Measurements from ENCODE around the gene MED13.

MED13 gene

DNA sequence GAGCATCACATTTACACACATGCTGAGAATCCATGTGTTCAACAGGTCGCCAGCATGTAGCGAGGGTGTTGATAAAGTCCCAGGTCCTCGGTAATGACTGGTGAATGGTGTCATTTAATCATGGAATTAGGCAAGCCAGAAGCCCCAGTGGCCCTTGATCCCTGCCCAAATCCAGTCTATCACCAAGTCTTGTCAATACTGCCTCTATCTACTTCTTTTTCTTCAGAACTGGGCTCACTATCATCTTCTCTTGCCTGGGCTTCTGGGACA lies 31.3 kb upstream of the MED13 start:
- H3K27ac ChIP-seq (ENCODE audit: insufficient read depth in 1 of 2, low read depth in 1 of 2, low read length in 2 of 2, poor library complexity in 1 of 2, severe bottlenecking in 2 of 2) = no peak overlapping the region
- no peak for DNase-seq
- H3K27me3 ChIP-seq (replicated peaks in 2 of 5; ENCODE audit: control insufficient read depth in 4 of 5, insufficient read depth in 5 of 5, low read length in 4 of 5) = no peaks in the 10 kb centered on the region
- no peaks in the 10 kb centered on the region for H3K9me3 ChIP-seq (ENCODE audit: control extremely low read depth in 1 of 5, control insufficient read depth in 4 of 5, insufficient read depth in 2 of 5, low read depth in 1 of 5, low read length in 4 of 5)
- no peaks in the 10 kb centered on the region for H3K36me3 ChIP-seq (ENCODE audit: control insufficient read depth in 4 of 4, insufficient read depth in 4 of 4, low read length in 3 of 4)
- ChIA-PET POLR2A (no interaction called here), CTCF (interaction anchor here (1.5 kb wide), 1 partner anchor 9 kb away, joined by 3 read pairs; no protein-coding TSS in a partner anchor)
- WGBS (ENCODE audit: insufficient coverage) = 96% methylated on average over 3 of the region's 3 CpGs
- no peak overlapping the region for H3K4me3 ChIP-seq (ENCODE audit: control insufficient read depth in 1 of 7, extremely low read depth in 1 of 7, insufficient read depth in 4 of 7, low read depth in 2 of 7, low read length in 6 of 7)
- H3K4me1 ChIP-seq (ENCODE audit: control extremely low read depth in 1 of 4, control insufficient read depth in 4 of 4, insufficient read depth in 4 of 4, low read length in 3 of 4) = no peaks in the 10 kb centered on the region

DNA sequence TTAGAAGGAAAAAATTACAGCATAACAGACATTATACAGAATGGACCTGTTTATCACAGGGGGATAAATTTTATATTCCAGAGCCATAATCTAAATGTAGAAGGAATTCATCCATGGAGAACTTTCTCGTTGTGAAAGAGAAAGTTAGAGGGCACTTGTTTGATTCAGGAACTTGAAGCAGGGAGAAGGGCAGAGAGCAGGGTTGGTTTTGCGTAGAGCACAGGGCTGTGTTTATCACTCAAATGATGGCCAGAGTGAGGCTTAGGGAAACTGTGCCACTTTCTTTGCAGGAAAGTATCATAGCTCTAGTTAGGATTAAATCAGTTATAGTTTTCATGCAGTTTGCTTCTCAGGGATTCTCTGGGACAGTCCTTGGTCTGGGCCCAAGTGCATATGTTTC lies 29.1 kb upstream of the MED13 start:
- no peaks in the 10 kb centered on the region for H3K9me3 ChIP-seq (ENCODE audit: control extremely low read depth in 1 of 5, control insufficient read depth in 4 of 5, insufficient read depth in 2 of 5, low read depth in 1 of 5, low read length in 4 of 5)
- WGBS (ENCODE audit: insufficient coverage) = 64% methylated on average over 2 of the region's 2 CpGs
- H3K4me3 ChIP-seq (ENCODE audit: control insufficient read depth in 1 of 7, extremely low read depth in 1 of 7, insufficient read depth in 4 of 7, low read depth in 2 of 7, low read length in 6 of 7) = no peak overlapping the region
- no peaks in the 10 kb centered on the region for H3K4me1 ChIP-seq (ENCODE audit: control extremely low read depth in 1 of 4, control insufficient read depth in 4 of 4, insufficient read depth in 4 of 4, low read length in 3 of 4)
- no peak overlapping the region for H3K27ac ChIP-seq (ENCODE audit: insufficient read depth in 1 of 2, low read depth in 1 of 2, low read length in 2 of 2, poor library complexity in 1 of 2, severe bottlenecking in 2 of 2)
- ChIA-PET POLR2A (interaction anchor here (0.8 kb wide), 1 partner anchor 12 kb away, joined by 3 read pairs; no protein-coding TSS in a partner anchor), CTCF (no interaction called here)
- no peak for DNase-seq
- H3K36me3 ChIP-seq (ENCODE audit: control insufficient read depth in 4 of 4, insufficient read depth in 4 of 4, low read length in 3 of 4) = no peaks in the 10 kb centered on the region
- no peaks in the 10 kb centered on the region for H3K27me3 ChIP-seq (replicated peaks in 2 of 5; ENCODE audit: control insufficient read depth in 4 of 5, insufficient read depth in 5 of 5, low read length in 4 of 5)

GRCh38 chr17:62093188-62094155 lies 28.4 kb upstream of the MED13 start:
- ChIA-PET POLR2A (interaction anchor here (0.6 to 0.8 kb wide), 3 partner anchors 12 to 105 kb away, joined by 3 to 5 read pairs (median 3); no protein-coding TSS in a partner anchor), CTCF (no interaction called here)
- H3K36me3 ChIP-seq (ENCODE audit: control insufficient read depth in 4 of 4, insufficient read depth in 4 of 4, low read length in 3 of 4) = no peaks in the 10 kb centered on the region
- H3K4me3 ChIP-seq (ENCODE audit: control insufficient read depth in 1 of 7, extremely low read depth in 1 of 7, insufficient read depth in 4 of 7, low read depth in 2 of 7, low read length in 6 of 7) = no peak overlapping the region
- DNase-seq = no peak
- no peaks in the 10 kb centered on the region for H3K4me1 ChIP-seq (ENCODE audit: control extremely low read depth in 1 of 4, control insufficient read depth in 4 of 4, insufficient read depth in 4 of 4, low read length in 3 of 4)
- H3K27ac ChIP-seq (ENCODE audit: insufficient read depth in 1 of 2, low read depth in 1 of 2, low read length in 2 of 2, poor library complexity in 1 of 2, severe bottlenecking in 2 of 2) = no peak overlapping the region
- no peaks in the 10 kb centered on the region for H3K9me3 ChIP-seq (ENCODE audit: control extremely low read depth in 1 of 5, control insufficient read depth in 4 of 5, insufficient read depth in 2 of 5, low read depth in 1 of 5, low read length in 4 of 5)
- no peaks in the 10 kb centered on the region for H3K27me3 ChIP-seq (replicated peaks in 2 of 5; ENCODE audit: control insufficient read depth in 4 of 5, insufficient read depth in 5 of 5, low read length in 4 of 5)
- WGBS (ENCODE audit: insufficient coverage) = 91% methylated on average over 6 of the region's 7 CpGs

DNA sequence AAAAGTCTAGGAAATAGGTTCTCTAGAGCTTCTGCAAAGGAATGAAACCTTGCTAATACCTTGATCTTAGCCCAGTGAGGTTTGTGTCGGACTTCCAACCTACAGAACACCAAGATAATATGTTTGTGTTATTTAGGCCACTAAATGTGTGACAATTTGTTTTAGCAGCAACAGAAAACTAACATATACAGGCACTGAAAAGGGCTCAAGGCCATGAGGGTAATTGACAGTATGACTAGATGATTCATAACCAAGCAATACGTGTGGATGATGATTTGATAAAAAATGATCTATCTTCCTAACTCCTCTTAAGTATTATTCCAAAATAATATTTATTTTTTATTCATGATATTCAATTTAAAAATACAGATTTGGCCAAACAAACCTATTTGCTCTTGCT lies 27.7 kb upstream of the MED13 start:
- CTCF ChIA-PET = no interaction called here
- Histone ChIP-seq H3K4me3 (ENCODE audit: control insufficient read depth in 1 of 7, extremely low read depth in 1 of 7, insufficient read depth in 4 of 7, low read depth in 2 of 7, low read length in 6 of 7) (no peak overlapping the region), H3K36me3 (ENCODE audit: control insufficient read depth in 4 of 4, insufficient read depth in 4 of 4, low read length in 3 of 4) (no peaks in the 10 kb centered on the region), H3K27me3 (replicated peaks in 2 of 5; ENCODE audit: control insufficient read depth in 4 of 5, insufficient read depth in 5 of 5, low read length in 4 of 5) (no peaks in the 10 kb centered on the region), H3K27ac (ENCODE audit: insufficient read depth in 1 of 2, low read depth in 1 of 2, low read length in 2 of 2, poor library complexity in 1 of 2, severe bottlenecking in 2 of 2) (no peak overlapping the region), H3K4me1 (ENCODE audit: control extremely low read depth in 1 of 4, control insufficient read depth in 4 of 4, insufficient read depth in 4 of 4, low read length in 3 of 4) (no peaks in the 10 kb centered on the region), H3K9me3 (ENCODE audit: control extremely low read depth in 1 of 5, control insufficient read depth in 4 of 5, insufficient read depth in 2 of 5, low read depth in 1 of 5, low read length in 4 of 5) (no peaks in the 10 kb centered on the region)
- POLR2A ChIA-PET = interaction anchor here (0.6 to 0.7 kb wide), 3 partner anchors 13 to 236 kb away, joined by 3 to 5 read pairs (median 3); no protein-coding TSS in a partner anchor
- WGBS (ENCODE audit: insufficient coverage) = no CpG with 5 or more reads among the region's 2 CpGs
- DNase-seq = no peak

DNA sequence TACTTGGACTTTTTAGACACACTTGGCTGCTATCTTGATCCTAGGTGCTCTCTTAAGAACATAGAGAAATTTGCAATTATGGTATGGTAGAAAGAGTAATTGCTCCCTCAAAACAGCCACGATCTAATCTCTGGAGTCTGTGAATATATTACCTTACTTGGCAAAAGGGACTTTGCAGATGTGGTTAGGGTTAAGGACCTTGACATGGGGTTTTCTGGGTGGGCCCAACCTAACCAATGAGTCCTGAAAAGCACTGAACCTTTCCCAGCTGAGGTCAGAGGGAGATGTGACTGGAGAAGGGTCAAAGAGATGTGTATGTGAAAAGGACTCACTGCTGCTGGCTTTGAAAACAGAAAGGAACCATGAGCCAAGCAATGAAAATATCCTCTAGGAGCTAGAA lies 26.7 kb upstream of the MED13 start:
- CTCF ChIA-PET = interaction anchor here (1.2 kb wide), 1 partner anchor 14 kb away, joined by 3 read pairs; no protein-coding TSS in a partner anchor

DNA sequence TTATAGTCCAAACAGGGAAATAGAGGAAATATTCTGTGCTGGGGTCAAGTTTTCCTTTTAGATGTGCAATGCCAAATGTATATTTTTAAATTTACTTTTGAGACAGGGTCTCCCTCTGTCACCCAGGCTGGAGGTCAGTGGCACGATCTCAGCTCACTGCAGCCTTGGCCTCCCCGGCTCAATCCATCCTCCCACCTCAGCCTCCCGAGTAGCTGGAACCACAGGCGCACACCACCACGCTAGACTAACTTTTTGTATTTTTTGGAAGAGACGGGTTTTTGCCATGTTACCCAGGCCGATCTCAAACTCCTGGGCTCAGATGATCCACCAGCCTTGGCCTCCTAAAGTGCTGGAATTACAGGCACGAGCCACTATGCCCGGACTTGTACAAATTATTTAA lies 25.8 kb upstream of the MED13 start:
- no peaks in the 10 kb centered on the region for H3K27me3 ChIP-seq (replicated peaks in 2 of 5; ENCODE audit: control insufficient read depth in 4 of 5, insufficient read depth in 5 of 5, low read length in 4 of 5)
- H3K4me1 ChIP-seq (ENCODE audit: control extremely low read depth in 1 of 4, control insufficient read depth in 4 of 4, insufficient read depth in 4 of 4, low read length in 3 of 4) = no peaks in the 10 kb centered on the region
- no peak for DNase-seq
- no peaks in the 10 kb centered on the region for H3K36me3 ChIP-seq (ENCODE audit: control insufficient read depth in 4 of 4, insufficient read depth in 4 of 4, low read length in 3 of 4)
- ChIA-PET CTCF (no interaction called here), POLR2A (no interaction called here)
- H3K4me3 ChIP-seq (ENCODE audit: control insufficient read depth in 1 of 7, extremely low read depth in 1 of 7, insufficient read depth in 4 of 7, low read depth in 2 of 7, low read length in 6 of 7) = no peak overlapping the region
- no peaks in the 10 kb centered on the region for H3K9me3 ChIP-seq (ENCODE audit: control extremely low read depth in 1 of 5, control insufficient read depth in 4 of 5, insufficient read depth in 2 of 5, low read depth in 1 of 5, low read length in 4 of 5)
- H3K27ac ChIP-seq (ENCODE audit: insufficient read depth in 1 of 2, low read depth in 1 of 2, low read length in 2 of 2, poor library complexity in 1 of 2, severe bottlenecking in 2 of 2) = no peak overlapping the region
- 93% methylated on average over 9 of the region's 9 CpGs for WGBS (ENCODE audit: insufficient coverage)

More for the DNA sequence above, 26.7 kb upstream of the MED13 start:
- Histone ChIP-seq H3K27ac (ENCODE audit: insufficient read depth in 1 of 2, low read depth in 1 of 2, low read length in 2 of 2, poor library complexity in 1 of 2, severe bottlenecking in 2 of 2) (no peak overlapping the region), H3K4me3 (ENCODE audit: control insufficient read depth in 1 of 7, extremely low read depth in 1 of 7, insufficient read depth in 4 of 7, low read depth in 2 of 7, low read length in 6 of 7) (no peak overlapping the region), H3K27me3 (replicated peaks in 2 of 5; ENCODE audit: control insufficient read depth in 4 of 5, insufficient read depth in 5 of 5, low read length in 4 of 5) (no peaks in the 10 kb centered on the region), H3K9me3 (ENCODE audit: control extremely low read depth in 1 of 5, control insufficient read depth in 4 of 5, insufficient read depth in 2 of 5, low read depth in 1 of 5, low read length in 4 of 5) (no peaks in the 10 kb centered on the region), H3K4me1 (ENCODE audit: control extremely low read depth in 1 of 4, control insufficient read depth in 4 of 4, insufficient read depth in 4 of 4, low read length in 3 of 4) (no peaks in the 10 kb centered on the region), H3K36me3 (ENCODE audit: control insufficient read depth in 4 of 4, insufficient read depth in 4 of 4, low read length in 3 of 4) (no peaks in the 10 kb centered on the region)
- WGBS (ENCODE audit: insufficient coverage) = no CpG with 5 or more reads among the region's 1 CpG
- DNase-seq = no peak
- POLR2A ChIA-PET = interaction anchor here (0.7 kb wide), 1 partner anchor 237 kb away, joined by 3 read pairs; no protein-coding TSS in a partner anchor

GRCh38 chr17:62090021-62090824 lies 25.1 kb upstream of the MED13 start:
- H3K36me3 ChIP-seq (ENCODE audit: control insufficient read depth in 4 of 4, insufficient read depth in 4 of 4, low read length in 3 of 4) = no peaks in the 10 kb centered on the region
- WGBS (ENCODE audit: insufficient coverage) = 98% methylated on average over 5 of the region's 7 CpGs
- H3K4me3 ChIP-seq (ENCODE audit: control insufficient read depth in 1 of 7, extremely low read depth in 1 of 7, insufficient read depth in 4 of 7, low read depth in 2 of 7, low read length in 6 of 7) = no peak overlapping the region
- no peaks in the 10 kb centered on the region for H3K9me3 ChIP-seq (ENCODE audit: control extremely low read depth in 1 of 5, control insufficient read depth in 4 of 5, insufficient read depth in 2 of 5, low read depth in 1 of 5, low read length in 4 of 5)
- H3K27ac ChIP-seq (ENCODE audit: insufficient read depth in 1 of 2, low read depth in 1 of 2, low read length in 2 of 2, poor library complexity in 1 of 2, severe bottlenecking in 2 of 2) = no peak overlapping the region
- ChIA-PET POLR2A (no interaction called here), CTCF (interaction anchor here (1.3 kb wide), 1 partner anchor 19 kb away, joined by 4 read pairs; no protein-coding TSS in a partner anchor)
- H3K4me1 ChIP-seq (ENCODE audit: control extremely low read depth in 1 of 4, control insufficient read depth in 4 of 4, insufficient read depth in 4 of 4, low read length in 3 of 4) = no peaks in the 10 kb centered on the region
- H3K27me3 ChIP-seq (replicated peaks in 2 of 5; ENCODE audit: control insufficient read depth in 4 of 5, insufficient read depth in 5 of 5, low read length in 4 of 5) = no peaks in the 10 kb centered on the region
- DNase-seq = no peak
